Measurements from ENCODE around the gene NEUROG3.

NEUROG3 gene

DNA sequence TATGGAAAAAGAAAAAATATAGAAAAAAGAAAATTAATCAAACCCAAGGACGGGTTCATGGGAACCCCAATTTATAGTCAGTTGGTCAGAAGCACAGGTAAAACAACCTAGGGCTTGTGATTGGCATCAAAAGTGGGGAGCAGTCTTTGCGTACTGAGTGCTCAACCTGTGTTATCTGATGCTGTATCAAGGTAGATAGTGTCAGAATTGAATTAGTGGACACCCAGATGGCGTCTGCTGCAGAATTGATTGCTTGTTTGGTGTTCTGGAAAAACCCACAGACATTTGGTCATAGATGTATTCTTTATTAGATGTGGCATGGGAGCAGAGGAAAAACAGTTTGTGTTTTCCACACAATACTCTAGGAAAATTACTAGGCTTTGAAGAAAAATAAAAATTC is 39.6 kb downstream of the NEUROG3 start:
- no peak overlapping the region for H2AFZ ChIP-seq (ENCODE audit: low read depth, low read length)
- H3K4me3 ChIP-seq (ENCODE audit: low read length): no peak overlapping the region
- H3K4me1 ChIP-seq (ENCODE audit: insufficient read depth, low read length): no peaks in the 10 kb centered on the region
- no peaks in the 10 kb centered on the region for H3K36me3 ChIP-seq (ENCODE audit: insufficient read depth, low read length)
- peaks cover 4% of the 10 kb centered on the region for H3K27me3 ChIP-seq (ENCODE audit: insufficient read depth, low read length)
- no peaks in the 10 kb centered on the region for H3K9me3 ChIP-seq (ENCODE audit: low read length)

DNA sequence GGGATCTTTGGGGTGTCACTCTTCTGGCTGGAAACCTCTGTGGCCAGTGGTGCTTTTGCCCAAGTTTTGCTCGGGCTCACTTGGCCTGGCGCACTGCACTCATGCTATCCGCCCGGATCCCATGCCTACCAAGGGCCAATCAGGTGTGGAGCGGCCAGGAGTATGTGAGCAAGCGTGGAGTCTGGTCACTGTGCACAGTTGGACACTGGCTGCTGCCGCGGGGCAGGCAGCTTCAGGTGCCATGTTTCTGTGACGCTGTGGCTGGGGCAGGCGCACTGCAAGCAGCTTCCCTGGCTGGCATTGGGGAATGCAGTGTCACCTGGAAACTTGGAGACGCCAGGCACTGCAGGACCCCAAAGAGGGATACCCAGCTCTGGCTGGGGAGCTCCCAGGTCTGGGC is 45.3 kb downstream of the NEUROG3 start:
- H3K4me3 ChIP-seq (ENCODE audit: low read length): no peak overlapping the region
- no peak overlapping the region for H2AFZ ChIP-seq (ENCODE audit: low read depth, low read length)
- peaks cover 8% of the 10 kb centered on the region for H3K27me3 ChIP-seq (ENCODE audit: insufficient read depth, low read length)
- H3K4me1 ChIP-seq (ENCODE audit: insufficient read depth, low read length): no peaks in the 10 kb centered on the region
- H3K9me3 ChIP-seq (ENCODE audit: low read length): no peaks in the 10 kb centered on the region
- no peaks in the 10 kb centered on the region for H3K36me3 ChIP-seq (ENCODE audit: insufficient read depth, low read length)
